Dermis microvascular lymphatic vessel endothelial cell (primary cell): ENCODE data around the gene ACVR1. TPM values are rescaled to one million over a fixed set of nuclear protein-coding genes. Genes with fewer than 3 reads are reported as not detected.

ENCODE experiments used
- DNase-seq, 2 donors: peaks; one replicate each; pipeline versions ENCODE4 v3.0.0 to v3.0.0-alpha.2; 2010; ENCODE audit warnings: low read depth in 2 of 2
- total RNA-seq: library from RNA; depleted of rRNA; stranded (reverse); fragments of >200 nt; gene quantifications from 2 replicates; pipeline ENCODE4 v1.2.1, GENCODE V29; 2014

Gene ACVR1
- total RNA-seq, 1 donor from 2014 or later = 9.9 TPM

GRCh38 chr2:157793053-157793612, 83.0 kb downstream of the ACVR1 start:
- DNase-seq = no peak

- no peak for DNase-seq
Measured at GRCh38 chr2:157792335-157793052, 83.6 kb downstream of the ACVR1 start.

- no peak for DNase-seq
Measured at GRCh38 chr2:157790780-157791179, 85.3 kb downstream of the ACVR1 start.

- DNase-seq = peak in 1 of 2 donors; percentile 31
Measured at GRCh38 chr2:157789933-157790511, 86.1 kb downstream of the ACVR1 start.

GRCh38 chr2:157789256-157789655, 86.9 kb downstream of the ACVR1 start:
- DNase-seq = peak in 1 of 2 donors; percentile 31

GRCh38 chr2:157788201-157788600, 87.9 kb downstream of the ACVR1 start:
- DNase-seq = peak in 1 of 2 donors; percentile 33

- DNase-seq = no peak
Measured at GRCh38 chr2:157787364-157787938, 88.7 kb downstream of the ACVR1 start.

- DNase-seq = no peak
Measured at GRCh38 chr2:157786663-157787363, 89.3 kb downstream of the ACVR1 start.

GRCh38 chr2:157785866-157786662, 90.1 kb downstream of the ACVR1 start:
- no peak for DNase-seq

- peak in 1 of 2 donors; percentile 30 for DNase-seq
Measured at GRCh38 chr2:157785200-157785599, 90.9 kb downstream of the ACVR1 start.

GRCh38 chr2:157784823-157785175, 91.3 kb downstream of the ACVR1 start:
- no peak for DNase-seq

GRCh38 chr2:157784169-157784822, 91.8 kb downstream of the ACVR1 start:
- DNase-seq = peak in 1 of 2 donors; percentile 78

- no peak for DNase-seq
Measured at GRCh38 chr2:157783245-157783644, 92.9 kb downstream of the ACVR1 start.

GRCh38 chr2:157782057-157782845, 93.9 kb downstream of the ACVR1 start:
- no peak for DNase-seq

- no peak for DNase-seq
Measured at GRCh38 chr2:157780211-157780610, 95.9 kb downstream of the ACVR1 start.

GRCh38 chr2:157779794-157780193, 96.3 kb downstream of the ACVR1 start:
- DNase-seq = no peak

GRCh38 chr2:157777427-157777826, 98.7 kb downstream of the ACVR1 start:
- DNase-seq = peak; percentile 60 to 67

GRCh38 chr2:157771234-157771633, 104.9 kb downstream of the ACVR1 start:
- no peak for DNase-seq

- DNase-seq = no peak
Measured at GRCh38 chr2:157769856-157770255, 106.3 kb downstream of the ACVR1 start.

GRCh38 chr2:157764386-157764785, 111.7 kb downstream of the ACVR1 start:
- DNase-seq = no peak
